Mesenchymal stem cell (in vitro differentiated cells and primary cell): Measurements from ENCODE around the gene LOXL3.

Experiments
- DNase-seq: peaks from one replicate; pipeline ENCODE4 v3.0.0-alpha.2; 2013
- H2AFZ ChIP-seq: one replicate; pipeline ENCODE4 v1.6.1; 2013; ENCODE audit warnings: low read depth, mild to moderate bottlenecking, control low read depth, inconsistent platforms, low read length, moderate library complexity
- H2AK5ac ChIP-seq: 2 replicates; pipeline ENCODE4 v1.6.1; 2013; ENCODE audit warnings: low read length, moderate library complexity, mild to moderate bottlenecking, inconsistent platforms; ENCODE audit not compliant: severe bottlenecking
- H2BK120ac ChIP-seq: one replicate; pipeline ENCODE4 v1.6.1; 2013; ENCODE audit warnings: low read depth, mild to moderate bottlenecking, inconsistent platforms, low read length, moderate library complexity
- H2BK12ac ChIP-seq, 2 experiments: one replicate each; pipeline ENCODE4 v1.6.1; 2013; ENCODE audit warnings: inconsistent platforms in 2 of 2, low read length in 2 of 2, mild to moderate bottlenecking in 2 of 2, moderate library complexity in 2 of 2, control low read depth in 1 of 2
- H2BK15ac ChIP-seq: one replicate; pipeline ENCODE4 v1.6.1; 2013; ENCODE audit warnings: mild to moderate bottlenecking, low read depth, inconsistent platforms; ENCODE audit not compliant: poor library complexity, severe bottlenecking
- H2BK5ac ChIP-seq: 2 replicates; pipeline ENCODE4 v1.6.1; 2013; ENCODE audit warnings: low read depth, mild to moderate bottlenecking, low read length, control low read depth, inconsistent platforms; ENCODE audit not compliant: poor library complexity, severe bottlenecking
- H3K14ac ChIP-seq, 2 experiments: one replicate each; pipeline ENCODE4 v1.6.1; 2013; ENCODE audit warnings: inconsistent platforms in 2 of 2, low read length in 2 of 2, control low read depth in 1 of 2, mild to moderate bottlenecking in 1 of 2, moderate library complexity in 1 of 2
- H3K18ac ChIP-seq, 2 experiments: one replicate each; pipeline ENCODE4 v1.6.1; 2013; ENCODE audit warnings: inconsistent platforms in 2 of 2, low read length in 2 of 2, control low read depth in 1 of 2, low read depth in 1 of 2, mild to moderate bottlenecking in 1 of 2
- H3K23ac ChIP-seq, 2 experiments: one replicate each; pipeline ENCODE4 v1.6.1; 2013; ENCODE audit warnings: inconsistent platforms in 2 of 2, low read length in 2 of 2, mild to moderate bottlenecking in 2 of 2, moderate library complexity in 2 of 2, control low read depth in 1 of 2
- H3K27ac ChIP-seq: 2 replicates; pipeline ENCODE4 v1.5.1; 2013; ENCODE audit warnings: mild to moderate bottlenecking, moderate library complexity, low read length, control low read depth, inconsistent platforms; ENCODE audit not compliant: poor library complexity, severe bottlenecking
- H3K27me3 ChIP-seq, 2 experiments: 2 replicates each; pipeline versions ENCODE4 v1.6.1 to v1.7.0; 2013; ENCODE audit warnings: low read length in 2 of 2, mild to moderate bottlenecking in 2 of 2, moderate library complexity in 2 of 2, control low read depth in 1 of 2, inconsistent platforms in 1 of 2; ENCODE audit not compliant: control insufficient read depth in 1 of 2, insufficient read depth in 1 of 2
- H3K36me3 ChIP-seq, 2 experiments: 2 replicates each; pipeline versions ENCODE4 v1.6.1 to v1.7.0; 2013; ENCODE audit warnings: low read length in 2 of 2, control low read depth in 1 of 2, inconsistent platforms in 1 of 2, low read depth in 1 of 2, mild to moderate bottlenecking in 1 of 2; ENCODE audit not compliant: insufficient read depth in 2 of 2, control insufficient read depth in 1 of 2
- H3K4ac ChIP-seq, 2 experiments: one replicate each; pipeline ENCODE4 v1.6.1; 2013; ENCODE audit warnings: inconsistent platforms in 2 of 2, low read length in 2 of 2, mild to moderate bottlenecking in 2 of 2, moderate library complexity in 2 of 2, control low read depth in 1 of 2, low read depth in 1 of 2
- H3K4me1 ChIP-seq: 2 replicates; pipeline ENCODE4 v1.6.1; 2013; ENCODE audit warnings: low read depth, low read length, control low read depth; ENCODE audit not compliant: control insufficient read depth, insufficient read depth
- H3K4me2 ChIP-seq: 2 replicates; pipeline ENCODE4 v1.6.1; 2013; ENCODE audit warnings: low read length, mild to moderate bottlenecking, inconsistent platforms; ENCODE audit not compliant: poor library complexity, severe bottlenecking
- H3K4me3 ChIP-seq, 2 experiments: 2 replicates each; pipeline versions ENCODE4 v1.5.1 to v1.7.0; 2013; ENCODE audit warnings: low read length in 2 of 2, mild to moderate bottlenecking in 2 of 2, control low read depth in 1 of 2, low read depth in 1 of 2; ENCODE audit not compliant: insufficient read depth in 1 of 2
- H3K79me1 ChIP-seq: replicated peaks from 2 replicates; pipeline ENCODE4 v1.6.1; 2013; ENCODE audit warnings: mild to moderate bottlenecking, control low read depth, low read length, inconsistent platforms; ENCODE audit not compliant: poor library complexity, severe bottlenecking
- H3K9ac ChIP-seq: 2 replicates; pipeline ENCODE4 v1.7.0; 2013; ENCODE audit warnings: mild to moderate bottlenecking, low read length, moderate library complexity
- H3K9me3 ChIP-seq: 2 replicates; pipeline ENCODE4 v1.7.0; 2013; ENCODE audit warnings: mild to moderate bottlenecking, low read length; ENCODE audit not compliant: control insufficient read depth
- H4K8ac ChIP-seq: one replicate; pipeline ENCODE4 v1.6.1; 2013; ENCODE audit warnings: inconsistent platforms, mild to moderate bottlenecking, low read length, moderate library complexity
- H4K91ac ChIP-seq: one replicate; pipeline ENCODE4 v1.6.1; 2013; ENCODE audit warnings: mild to moderate bottlenecking, low read length, inconsistent platforms
- WGBS: methylation state at CpG from one replicate; pipeline ENCODE4 v1.1.7; 2013; ENCODE audit warnings: mixed read lengths; 5-methylcytosine and 5-hydroxymethylcytosine counted together

Gene LOXL3

GRCh38 chr2:74536166-74536950, 17.4 kb downstream of the LOXL3 start:
- no peak overlapping the region for H4K91ac ChIP-seq
- DNase-seq, result no peak
- no peaks in the 10 kb centered on the region for H3K9me3 ChIP-seq
- H3K4ac ChIP-seq, result no peak overlapping the region
- H3K27me3 ChIP-seq, result peaks cover 0 to 5% of the 10 kb centered on the region in 2 experiments
- H3K14ac ChIP-seq, result no peak overlapping the region
- no peak overlapping the region for H3K27ac ChIP-seq
- H3K4me1 ChIP-seq, result no peaks in the 10 kb centered on the region
- no peak overlapping the region for H2BK15ac ChIP-seq
- no peak overlapping the region for H2BK12ac ChIP-seq
- H2BK120ac ChIP-seq, result no peak overlapping the region
- WGBS, result 95% methylated on average over 21 of the region's 23 CpGs
- no peak overlapping the region for H3K4me3 ChIP-seq
- no peak overlapping the region for H3K4me2 ChIP-seq
- peaks cover 5% of the 10 kb centered on the region for H3K79me1 ChIP-seq
- no peak overlapping the region for H3K23ac ChIP-seq
- no peak overlapping the region for H2AFZ ChIP-seq
- no peak overlapping the region for H3K18ac ChIP-seq
- H4K8ac ChIP-seq, result no peak overlapping the region
- no peak overlapping the region for H2AK5ac ChIP-seq
- H3K9ac ChIP-seq, result peak overlapping the region; percentile 25
- peaks cover 19 to 29% of the 10 kb centered on the region in 2 experiments for H3K36me3 ChIP-seq
- H2BK5ac ChIP-seq, result no peak overlapping the region

- no peak overlapping the region for H2AFZ ChIP-seq
- H3K23ac ChIP-seq, result no peak overlapping the region
- no peak overlapping the region for H3K14ac ChIP-seq
- H4K91ac ChIP-seq, result no peak overlapping the region
- peaks cover 4% of the 10 kb centered on the region for H3K4me1 ChIP-seq
- H3K27me3 ChIP-seq, result peaks cover 0 to 5% of the 10 kb centered on the region in 2 experiments
- H3K18ac ChIP-seq, result no peak overlapping the region
- peaks cover 10% of the 10 kb centered on the region for H3K79me1 ChIP-seq
- H2AK5ac ChIP-seq, result no peak overlapping the region
- peaks cover 19 to 33% of the 10 kb centered on the region in 2 experiments for H3K36me3 ChIP-seq
- no peak overlapping the region for H2BK12ac ChIP-seq
- H3K4me3 ChIP-seq, result no peak overlapping the region
- 96% methylated on average over 10 of the region's 10 CpGs for WGBS
- no peak overlapping the region for H4K8ac ChIP-seq
- DNase-seq, result no peak
- H3K9ac ChIP-seq, result no peak overlapping the region
- H3K9me3 ChIP-seq, result no peaks in the 10 kb centered on the region
- H2BK120ac ChIP-seq, result no peak overlapping the region
- H3K4me2 ChIP-seq, result no peak overlapping the region
- no peak overlapping the region for H3K27ac ChIP-seq
- H2BK5ac ChIP-seq, result no peak overlapping the region
- no peak overlapping the region for H3K4ac ChIP-seq
- no peak overlapping the region for H2BK15ac ChIP-seq
Measured at GRCh38 chr2:74535440-74535965, 18.2 kb downstream of the LOXL3 start.

GRCh38 chr2:74534411-74534810, 19.3 kb downstream of the LOXL3 start:
- no peaks in the 10 kb centered on the region for H3K9me3 ChIP-seq
- H3K79me1 ChIP-seq, result peaks cover 14% of the 10 kb centered on the region
- peaks cover 7% of the 10 kb centered on the region for H3K4me1 ChIP-seq
- H4K91ac ChIP-seq, result no peak overlapping the region
- H2BK5ac ChIP-seq, result no peak overlapping the region
- no peak overlapping the region for H2BK15ac ChIP-seq
- peaks cover 0 to 5% of the 10 kb centered on the region in 2 experiments for H3K27me3 ChIP-seq
- no peak overlapping the region for H3K9ac ChIP-seq
- H3K36me3 ChIP-seq, result peaks cover 19 to 33% of the 10 kb centered on the region in 2 experiments
- H2AFZ ChIP-seq, result no peak overlapping the region
- H3K27ac ChIP-seq, result no peak overlapping the region
- 91% methylated on average over 12 of the region's 12 CpGs for WGBS
- H3K23ac ChIP-seq, result no peak overlapping the region
- no peak overlapping the region for H3K4me3 ChIP-seq
- no peak overlapping the region for H2BK12ac ChIP-seq
- no peak overlapping the region for H3K4ac ChIP-seq
- H3K14ac ChIP-seq, result no peak overlapping the region
- no peak overlapping the region for H3K4me2 ChIP-seq
- DNase-seq, result no peak
- no peak overlapping the region for H4K8ac ChIP-seq
- no peak overlapping the region for H2AK5ac ChIP-seq
- no peak overlapping the region for H3K18ac ChIP-seq
- H2BK120ac ChIP-seq, result no peak overlapping the region

GRCh38 chr2:74533464-74533863, 20.3 kb downstream of the LOXL3 start:
- WGBS, result 96% methylated on average over 4 of the region's 4 CpGs

More at GRCh38 chr2:74533464-74533863, 20.3 kb downstream of the LOXL3 start:
- no peak overlapping the region for H3K23ac ChIP-seq
- no peak overlapping the region for H2AFZ ChIP-seq
- no peak overlapping the region for H3K18ac ChIP-seq
- DNase-seq, result no peak
- H2BK120ac ChIP-seq, result no peak overlapping the region
- no peak overlapping the region for H3K4me3 ChIP-seq
- no peak overlapping the region for H4K8ac ChIP-seq
- no peak overlapping the region for H3K27ac ChIP-seq
- no peaks in the 10 kb centered on the region for H3K9me3 ChIP-seq
- peaks cover 16% of the 10 kb centered on the region for H3K79me1 ChIP-seq
- H4K91ac ChIP-seq, result no peak overlapping the region
- H2BK12ac ChIP-seq, result no peak overlapping the region
- peaks cover 19 to 33% of the 10 kb centered on the region in 2 experiments for H3K36me3 ChIP-seq
- no peak overlapping the region for H3K4ac ChIP-seq
- H3K9ac ChIP-seq, result no peak overlapping the region
- H3K4me1 ChIP-seq, result peaks cover 9% of the 10 kb centered on the region
- no peak overlapping the region for H2BK15ac ChIP-seq
- H3K14ac ChIP-seq, result no peak overlapping the region
- H3K27me3 ChIP-seq, result peaks cover 0 to 4% of the 10 kb centered on the region in 2 experiments
- no peak overlapping the region for H3K4me2 ChIP-seq
- H2AK5ac ChIP-seq, result no peak overlapping the region
- H2BK5ac ChIP-seq, result no peak overlapping the region
